ENCODE measurements around the gene EPAS1.

EPAS1 gene

DNA sequence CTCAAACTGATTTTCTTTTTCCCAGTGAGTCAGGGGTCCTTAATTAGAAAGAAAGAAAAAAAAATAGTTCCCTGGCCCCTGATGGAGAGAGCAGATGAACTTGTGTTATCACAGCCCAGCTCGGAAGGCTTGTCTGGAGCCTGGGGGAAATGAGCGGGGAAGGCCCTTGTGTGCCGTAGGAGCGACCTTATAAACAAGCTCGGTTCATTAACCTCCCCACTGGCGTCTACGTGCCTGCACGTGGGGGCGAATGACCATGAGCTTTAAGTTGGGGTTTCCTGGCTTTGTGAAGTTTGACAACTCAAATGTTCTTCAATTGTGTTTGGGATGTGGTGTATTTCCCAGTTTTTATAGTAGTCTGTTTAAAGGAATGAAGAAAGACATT lies 69.5 kb downstream of the EPAS1 start:
- no peak for DNase-seq

DNA sequence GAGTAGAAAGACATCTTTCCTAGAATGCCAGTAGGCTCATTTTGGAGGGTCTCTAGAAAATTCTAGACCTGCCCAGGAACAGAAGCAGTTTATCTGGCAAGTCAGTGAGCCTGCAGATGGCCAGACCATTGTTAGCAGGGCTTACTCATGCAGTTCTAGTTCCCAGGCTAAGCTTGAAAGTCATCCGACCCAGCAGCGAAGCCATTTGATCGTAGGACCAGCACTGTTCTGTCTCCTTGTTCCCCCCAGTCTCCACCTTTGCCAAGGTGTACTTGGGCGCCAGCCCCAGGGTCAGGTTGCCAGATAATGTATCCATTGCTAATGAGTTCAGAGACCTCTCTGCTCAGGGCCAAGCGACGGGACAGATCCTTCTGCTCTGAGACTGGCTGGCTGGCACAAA lies 70.1 kb downstream of the EPAS1 start:
- no peak for DNase-seq

GRCh38 chr2:46368401-46368800 lies 71.2 kb downstream of the EPAS1 start:
- DNase-seq, result no peak

DNA sequence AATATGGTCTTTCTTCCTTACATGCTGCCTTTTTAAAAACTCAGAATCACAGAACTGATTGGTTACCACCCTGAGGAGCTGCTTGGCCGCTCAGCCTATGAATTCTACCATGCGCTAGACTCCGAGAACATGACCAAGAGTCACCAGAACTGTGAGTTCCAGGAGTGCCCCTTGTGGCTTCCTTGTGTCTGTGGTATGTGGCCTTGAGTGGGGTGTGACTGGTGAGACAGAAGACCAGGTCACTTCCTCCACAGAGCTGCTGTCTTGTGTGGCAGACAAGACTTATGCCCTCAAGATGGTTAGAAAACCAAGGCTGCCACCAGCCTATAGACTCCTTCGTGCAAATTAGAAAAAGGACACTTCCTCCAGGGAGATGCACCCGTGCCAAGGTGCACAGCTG lies 72.6 kb downstream of the EPAS1 start:
- no peak for DNase-seq

DNA sequence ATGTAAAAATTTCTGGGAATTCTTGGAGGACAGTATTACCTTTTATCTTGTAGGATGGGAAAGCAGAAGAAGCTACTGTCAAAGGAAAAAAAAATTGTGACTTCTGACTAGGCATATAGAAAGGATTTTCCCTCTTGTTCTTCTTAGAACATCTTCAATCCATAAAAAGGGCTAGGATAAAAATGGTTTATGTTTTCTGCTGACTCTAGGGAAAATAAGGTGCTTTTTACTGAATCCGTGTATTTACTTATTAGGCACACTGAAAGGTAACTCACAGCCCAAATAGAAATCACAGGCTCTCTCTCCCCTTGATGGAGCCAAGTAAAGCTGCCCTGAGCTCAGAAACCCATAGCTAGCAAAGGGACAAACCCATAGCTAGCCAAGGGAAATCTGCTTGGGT lies 74.6 kb downstream of the EPAS1 start:
- DNase-seq, result no peak

DNA sequence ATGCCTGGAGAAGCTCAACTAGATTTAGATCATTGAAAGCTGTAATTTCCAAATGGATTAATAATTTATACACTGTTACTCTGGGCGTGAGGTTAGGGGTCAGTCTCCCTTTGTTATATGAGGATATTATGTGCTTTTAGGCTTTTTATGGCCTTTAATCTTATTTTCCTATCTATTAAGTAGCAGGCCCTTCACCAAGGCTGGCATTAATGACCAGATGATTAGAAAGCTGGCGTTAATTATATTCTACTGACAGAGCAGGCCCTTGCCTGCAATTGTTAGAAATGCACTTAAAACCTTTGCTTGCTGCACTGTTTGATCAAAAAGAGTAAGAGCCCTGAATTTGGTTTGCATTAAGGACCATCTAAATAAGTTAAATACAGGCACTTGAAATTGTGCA lies 75.3 kb downstream of the EPAS1 start:
- no peak for DNase-seq

GRCh38 chr2:46373238-46373637 lies 76.0 kb downstream of the EPAS1 start:
- DNase-seq, result no peak

DNA sequence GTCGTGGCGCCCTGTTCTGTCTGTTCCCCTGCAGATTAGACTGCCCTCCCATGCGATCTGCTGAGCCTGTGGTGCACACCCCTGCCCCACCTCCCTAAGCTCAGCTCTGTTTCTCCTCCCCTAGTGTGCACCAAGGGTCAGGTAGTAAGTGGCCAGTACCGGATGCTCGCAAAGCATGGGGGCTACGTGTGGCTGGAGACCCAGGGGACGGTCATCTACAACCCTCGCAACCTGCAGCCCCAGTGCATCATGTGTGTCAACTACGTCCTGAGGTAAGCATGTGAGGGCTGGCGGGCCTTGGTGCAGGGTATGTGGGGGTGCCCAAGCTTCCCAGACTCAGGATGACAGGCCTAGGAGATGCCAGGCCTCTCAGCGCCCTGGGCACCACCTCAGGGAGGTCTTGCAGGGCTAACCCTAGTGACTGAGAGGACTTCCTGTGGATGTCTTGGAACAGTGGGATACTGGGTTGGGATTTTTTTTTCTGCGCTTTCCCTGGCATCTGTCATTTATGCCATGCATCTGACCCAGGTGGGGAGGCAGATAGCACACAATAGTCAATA lies 78.4 kb downstream of the EPAS1 start:
- DNase-seq, result no peak

GRCh38 chr2:46376586-46376985 lies 79.4 kb downstream of the EPAS1 start:
- DNase-seq, result no peak

GRCh38 chr2:46377101-46377581 lies 79.9 kb downstream of the EPAS1 start:
- DNase-seq, result no peak

GRCh38 chr2:46377666-46378560 lies 80.7 kb downstream of the EPAS1 start:
- DNase-seq, result no peak

DNA sequence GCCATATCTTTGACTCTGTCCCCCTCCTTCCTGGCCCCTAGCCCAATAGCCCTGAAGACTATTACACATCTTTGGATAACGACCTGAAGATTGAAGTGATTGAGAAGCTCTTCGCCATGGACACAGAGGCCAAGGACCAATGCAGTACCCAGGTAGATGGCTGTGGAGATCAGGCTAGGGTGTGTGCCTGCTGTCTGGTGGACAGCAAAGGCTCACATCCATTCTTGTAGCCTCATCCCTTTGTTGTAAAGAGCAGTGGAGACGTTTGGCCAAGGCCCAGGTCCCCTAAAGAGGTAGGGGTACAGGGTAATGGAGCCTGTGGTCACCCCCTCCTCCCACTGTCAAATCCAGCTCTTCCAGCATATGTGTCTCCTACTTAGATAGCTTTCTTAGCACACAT lies 81.4 kb downstream of the EPAS1 start:
- DNase-seq, result no peak

DNA sequence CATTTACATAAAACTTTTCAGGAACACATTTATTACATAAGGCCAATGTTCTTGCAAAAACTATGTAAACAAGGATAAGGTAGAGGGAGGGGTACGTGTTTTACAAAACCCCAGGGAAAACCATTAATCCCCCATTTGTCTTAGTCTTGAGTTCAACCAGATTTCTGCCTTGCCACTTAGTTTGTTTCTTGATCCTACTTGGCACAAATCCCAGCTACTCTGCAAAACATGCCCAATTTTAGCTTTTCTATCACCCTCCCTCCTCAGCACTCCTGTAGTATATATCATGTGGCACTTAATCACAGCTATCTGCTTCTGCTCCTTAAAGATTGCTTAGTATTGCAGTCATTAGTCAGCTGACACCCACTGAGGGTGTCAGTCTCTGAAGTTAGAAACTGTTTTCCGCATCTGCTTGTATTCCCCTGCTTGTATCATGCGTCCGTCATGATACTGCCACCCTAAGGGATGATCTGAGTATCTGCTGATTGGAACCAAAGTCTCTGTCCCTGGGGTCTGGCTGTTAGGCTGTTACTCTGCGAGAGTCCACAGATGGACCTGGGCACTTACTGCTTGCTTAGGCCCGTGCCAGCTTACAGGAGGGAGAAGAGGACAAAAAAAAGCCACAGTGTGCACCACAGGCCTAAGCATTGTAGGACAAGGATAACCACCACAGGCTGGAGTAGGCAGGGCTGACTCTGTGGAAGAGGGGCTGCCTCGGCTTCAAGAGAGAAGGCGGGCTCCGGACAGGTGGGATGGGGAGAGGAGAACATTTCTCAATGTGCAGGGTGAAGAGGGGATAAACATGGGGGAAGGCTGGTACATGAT lies 82.2 kb downstream of the EPAS1 start:
- no peak for DNase-seq

DNA sequence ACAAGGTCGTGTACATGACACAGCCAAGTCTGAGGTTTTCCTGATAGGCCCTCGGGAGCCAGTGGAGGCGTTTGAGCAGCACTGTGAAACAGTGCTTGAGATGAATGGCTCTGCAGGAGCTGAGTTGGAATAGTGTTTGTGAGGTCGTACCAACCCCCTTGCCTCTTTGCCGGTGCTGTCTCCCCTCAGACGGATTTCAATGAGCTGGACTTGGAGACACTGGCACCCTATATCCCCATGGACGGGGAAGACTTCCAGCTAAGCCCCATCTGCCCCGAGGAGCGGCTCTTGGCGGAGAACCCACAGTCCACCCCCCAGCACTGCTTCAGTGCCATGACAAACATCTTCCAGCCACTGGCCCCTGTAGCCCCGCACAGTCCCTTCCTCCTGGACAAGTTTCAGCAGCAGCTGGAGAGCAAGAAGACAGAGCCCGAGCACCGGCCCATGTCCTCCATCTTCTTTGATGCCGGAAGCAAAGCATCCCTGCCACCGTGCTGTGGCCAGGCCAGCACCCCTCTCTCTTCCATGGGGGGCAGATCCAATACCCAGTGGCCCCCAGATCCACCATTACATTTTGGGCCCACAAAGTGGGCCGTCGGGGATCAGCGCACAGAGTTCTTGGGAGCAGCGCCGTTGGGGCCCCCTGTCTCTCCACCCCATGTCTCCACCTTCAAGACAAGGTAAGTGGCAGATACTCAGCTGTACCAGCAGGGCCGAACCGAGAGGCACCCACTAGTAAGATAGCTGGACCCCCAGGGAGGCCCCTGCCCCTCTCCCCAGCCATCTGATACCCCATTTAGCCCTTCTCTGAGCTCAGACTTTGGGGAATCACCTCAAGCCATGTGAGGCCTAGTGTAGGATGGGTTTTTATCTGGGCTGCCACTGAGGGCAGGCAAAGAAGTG lies 83.1 kb downstream of the EPAS1 start:
- no peak for DNase-seq

DNA sequence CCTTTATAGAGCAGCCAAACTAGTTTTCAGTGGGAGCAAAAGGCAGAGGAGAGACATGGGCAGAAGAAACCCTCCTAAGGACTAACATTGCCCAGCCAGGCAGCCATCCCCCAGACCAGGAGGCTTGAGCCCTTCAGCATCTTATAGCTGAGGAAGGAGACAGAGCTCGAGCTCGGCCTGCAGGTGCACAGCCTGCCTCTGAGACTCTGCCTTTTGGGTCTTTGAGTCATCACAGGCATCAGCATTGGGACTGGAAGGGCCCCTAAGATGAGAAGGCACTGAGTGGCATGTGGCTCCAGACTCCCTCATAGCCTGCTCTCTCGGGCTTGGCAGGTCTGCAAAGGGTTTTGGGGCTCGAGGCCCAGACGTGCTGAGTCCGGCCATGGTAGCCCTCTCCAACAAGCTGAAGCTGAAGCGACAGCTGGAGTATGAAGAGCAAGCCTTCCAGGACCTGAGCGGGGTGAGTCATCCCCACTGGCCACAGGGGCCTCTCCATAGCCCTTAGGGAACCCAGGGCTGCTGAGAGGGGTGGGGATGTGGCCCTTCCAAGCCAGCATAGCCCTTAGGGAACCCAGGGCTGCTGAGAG lies 84.1 kb downstream of the EPAS1 start:
- no peak for DNase-seq

- DNase-seq, result no peak
Observed at GRCh38 chr2:46381871-46382270, 84.7 kb downstream of the EPAS1 start.

DNA sequence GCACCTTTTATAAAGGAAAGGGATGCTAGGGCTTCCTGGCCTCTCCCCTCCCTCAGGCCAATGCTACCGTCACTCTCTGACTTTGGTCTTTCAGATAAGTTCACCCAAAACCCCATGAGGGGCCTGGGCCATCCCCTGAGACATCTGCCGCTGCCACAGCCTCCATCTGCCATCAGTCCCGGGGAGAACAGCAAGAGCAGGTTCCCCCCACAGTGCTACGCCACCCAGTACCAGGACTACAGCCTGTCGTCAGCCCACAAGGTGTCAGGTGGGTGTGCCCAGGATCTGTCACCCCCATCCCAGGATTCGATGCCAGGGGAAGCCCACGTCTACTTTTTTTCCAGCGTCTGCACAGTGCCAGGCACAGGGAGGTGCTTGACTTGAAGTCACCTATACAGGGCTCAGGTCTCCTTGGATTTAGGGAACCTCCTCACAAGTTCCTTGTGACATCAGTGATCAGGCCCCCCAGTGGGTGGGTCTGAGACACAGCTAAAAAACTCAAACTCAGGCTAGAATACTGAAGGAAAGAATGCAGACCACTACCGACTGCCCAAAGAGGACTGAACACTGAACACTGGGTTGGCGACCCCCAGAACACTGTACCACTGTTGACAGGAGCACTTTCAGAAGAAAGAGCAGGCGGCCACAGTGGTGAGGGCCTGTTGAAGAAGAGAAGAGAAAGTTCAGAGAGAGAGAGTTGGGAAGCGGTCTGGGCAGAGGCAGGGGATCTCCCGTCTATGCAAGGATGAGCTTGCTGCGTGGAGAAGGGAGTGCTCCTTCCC lies 85.3 kb downstream of the EPAS1 start:
- DNase-seq, result no peak

DNA sequence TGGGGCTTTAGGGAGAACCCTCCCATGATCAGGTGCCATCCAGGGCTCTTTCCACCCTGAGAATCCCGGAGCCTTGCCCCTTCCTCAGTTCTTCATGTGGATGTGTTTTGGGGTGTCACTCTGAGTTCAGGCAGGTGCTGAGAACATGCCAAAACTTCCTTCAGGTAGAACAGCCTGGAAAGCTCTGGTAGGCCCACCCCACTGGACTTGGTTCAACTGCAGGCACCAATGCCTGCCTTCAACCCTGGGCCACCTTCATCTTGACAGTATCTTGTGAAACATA lies 85.8 kb downstream of the EPAS1 start:
- DNase-seq, result no peak

DNA sequence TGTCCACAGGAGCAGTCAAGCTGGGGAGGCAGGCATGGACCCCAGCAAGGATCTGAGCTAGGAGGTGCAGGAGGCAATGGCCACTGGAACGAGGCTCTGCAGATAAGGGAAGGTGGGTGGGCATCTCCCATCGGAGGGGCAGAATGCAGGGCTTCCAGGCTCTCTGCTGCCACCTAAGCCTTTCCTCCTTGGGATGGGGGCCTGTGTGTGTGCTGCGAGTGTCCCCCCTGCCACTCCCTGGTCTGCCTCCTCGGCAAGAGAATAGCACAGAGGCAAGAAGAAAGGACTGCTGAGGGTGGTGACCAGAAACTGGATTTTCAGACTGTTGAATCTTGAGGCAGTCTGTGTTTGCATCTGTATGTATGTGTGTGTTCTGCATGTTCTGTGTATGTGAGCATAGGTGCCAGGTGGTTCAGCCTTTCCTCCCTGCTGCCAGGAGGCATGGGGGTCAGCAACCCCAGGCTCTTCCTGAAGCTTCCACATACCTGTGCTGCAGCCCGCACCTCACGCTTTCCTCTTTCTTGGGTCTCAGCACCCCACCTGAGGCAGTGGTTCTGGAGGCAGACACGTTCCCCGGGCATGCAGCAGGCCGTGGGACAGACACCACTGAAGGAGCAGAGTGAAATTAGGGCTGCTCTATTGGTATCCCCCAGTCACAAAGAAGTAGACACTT lies 86.7 kb downstream of the EPAS1 start:
- DNase-seq, result no peak

GRCh38 chr2:46384457-46384815 lies 87.2 kb downstream of the EPAS1 start:
- DNase-seq, result no peak
